HepG2 (cell line): Measurements from ENCODE around the gene SAPCD1. TPM values are rescaled to one million over a fixed set of nuclear protein-coding genes. Genes with fewer than 3 reads are reported as not detected.

Experiments used
- ARID5B ChIP-seq: IDR thresholded peaks from 2 replicates; pipeline ENCODE4 v1.4.0; 2020; ENCODE audit warnings: mild to moderate bottlenecking, missing genetic modification reagents
- ATF4 ChIP-seq, 2 experiments: fragments of 450-650 bp in 1 of 2; sonication (generic) in 1 of 2; formaldehyde crosslinking; IDR thresholded peaks; 2 replicates each; pipeline versions ENCODE4 v1.5.0 to v1.8.0; 2020 to 2022; ENCODE audit warnings: mild to moderate bottlenecking in 1 of 2, missing genetic modification reagents in 1 of 2
- ATF7-NPFF ChIP-seq: sonication (generic); formaldehyde crosslinking; IDR thresholded peaks from 2 replicates; pipeline ENCODE4 v1.8.1; 2023; ENCODE audit warnings: mild to moderate bottlenecking, low read depth, missing genetic modification reagents, moderate library complexity
- CREB1 ChIP-seq, 2 experiments: fragments of 450-650 bp in 1 of 2; IDR thresholded peaks; 2 replicates each; pipeline ENCODE4 v1.6.1; 2016 to 2017; ENCODE audit warnings: control low read depth in 1 of 2, mild to moderate bottlenecking in 1 of 2, missing compliant biosample characterization in 1 of 2, missing genetic modification characterization in 1 of 2
- DMAP1 ChIP-seq: IDR thresholded peaks from 2 replicates; pipeline ENCODE4 v1.6.1; 2016
- HOXA5 ChIP-seq: sonication (generic); formaldehyde crosslinking; IDR thresholded peaks from 2 replicates; pipeline ENCODE4 v1.4.0; 2020; ENCODE audit warnings: missing genetic modification reagents
- KMT2B ChIP-seq: IDR thresholded peaks from 2 replicates; pipeline ENCODE4 v1.6.1; 2016; ENCODE audit warnings: missing genetic modification reagents, missing compliant biosample characterization
- MLLT10 ChIP-seq: sonication (generic); formaldehyde crosslinking; IDR thresholded peaks from 2 replicates; pipeline ENCODE4 v1.4.0; 2020; ENCODE audit warnings: missing genetic modification reagents
- MTA1 ChIP-seq: sonication (generic); formaldehyde crosslinking; IDR thresholded peaks from 2 replicates; pipeline ENCODE4 v1.4.0; 2020; ENCODE audit warnings: missing genetic modification reagents, mild to moderate bottlenecking, borderline replicate concordance
- NR2F1 ChIP-seq, 2 experiments: fragments of 450-650 bp in 1 of 2; formaldehyde crosslinking in 1 of 2; IDR thresholded peaks; 2 replicates each; pipeline versions ENCODE4 v1.5.0 to v1.6.1; 2016 to 2020; ENCODE audit warnings: mild to moderate bottlenecking in 1 of 2, missing compliant biosample characterization in 1 of 2, missing genetic modification reagents in 1 of 2, moderate library complexity in 1 of 2
- PHF5A ChIP-seq: IDR thresholded peaks from one replicate; pipeline ENCODE4 v1.6.1; 2018; ENCODE audit warnings: low read depth, missing genetic modification reagents; ENCODE audit not compliant: unreplicated experiment
- POLR2AphosphoS2 ChIP-seq: IDR thresholded peaks from 2 replicates; pipeline ENCODE4 v1.6.1; 2011; ENCODE audit warnings: low read depth, low read length, improper control_type of control experiment
- SMC3 ChIP-seq: IDR thresholded peaks from 2 replicates; pipeline ENCODE4 v1.6.1; 2011; ENCODE audit warnings: low read length, improper control_type of control experiment
- TBP ChIP-seq: sonication (generic); formaldehyde crosslinking; IDR thresholded peaks from 2 replicates; pipeline ENCODE4 v1.5.0; 2020; ENCODE audit warnings: missing genetic modification reagents
- TBX3 ChIP-seq: fragments of 450-650 bp; IDR thresholded peaks from 2 replicates; pipeline ENCODE4 v1.6.1; 2017; ENCODE audit warnings: antibody characterized with exemption, mild to moderate bottlenecking, inconsistent platforms, borderline replicate concordance
- ZFAT ChIP-seq: sonication (generic); formaldehyde crosslinking; conservative IDR thresholded peaks from 2 replicates; pipeline ENCODE4 v1.8.1; 2023; ENCODE audit warnings: missing genetic modification reagents, inconsistent platforms
- ZFP82 ChIP-seq: sonication (generic); formaldehyde crosslinking; IDR thresholded peaks from 2 replicates; pipeline ENCODE4 v1.5.1; 2020; ENCODE audit warnings: mild to moderate bottlenecking, missing genetic modification reagents, borderline replicate concordance
- ZFY ChIP-seq: sonication (generic); formaldehyde crosslinking; IDR thresholded peaks from 2 replicates; pipeline ENCODE4 v1.4.0; 2020; ENCODE audit warnings: missing genetic modification reagents
- ZNF30 ChIP-seq: sonication (generic); formaldehyde crosslinking; IDR thresholded peaks from 2 replicates; pipeline ENCODE4 v1.5.0; 2020; ENCODE audit warnings: mild to moderate bottlenecking, missing genetic modification reagents
- ZNF329 ChIP-seq: sonication (generic); formaldehyde crosslinking; IDR thresholded peaks from 2 replicates; pipeline ENCODE4 v1.9.0; 2021; ENCODE audit warnings: low read depth, mild to moderate bottlenecking, missing genetic modification reagents
- polyA plus RNA-seq, 8 experiments: library from polyadenylated mRNA; depleted of rRNA in 3 of 8; stranded (reverse) in 7 of 8; unstranded in 1 of 8; fragments of >200 nt; fragmentation: Illumina TruSeq in 4 of 8; extraction: Trizol in 4 of 8; gene quantifications; 2 replicates each; pipeline versions ENCODE4 v1.2.1 to v1.2.3, GENCODE V29; 2011 to 2016; ENCODE audit warnings: low read depth in 4 of 8, missing spikeins in 1 of 8, mixed read lengths in 1 of 8; ENCODE audit not compliant: insufficient read depth in 1 of 8
- total RNA-seq, 5 experiments: library from RNA; depleted of rRNA; stranded (reverse); fragments of >200 nt; fragmentation: Illumina TruSeq; extraction: Trizol; gene quantifications; 2 replicates each; pipeline ENCODE4 v1.2.3, GENCODE V29; 2016; ENCODE audit warnings: low read depth in 1 of 5

Gene SAPCD1
- total and polyA plus RNA-seq, 2 of the 13 experiments (the other 11 are each of a cell fraction or from before 2014, with no cell fraction given): 2.5 to 3.9 TPM

GRCh38 chr6:31776989-31777666 lies 14.7 kb downstream of the SAPCD1 start, which contains the start of gene VWA7 (continued):
- TF ChIP-seq PHF5A (CRISPR knock-in tag) (peak; percentile 88), DMAP1 (CRISPR knock-in tag) (peak; percentile 63; the same call in 1 of the 2 replicates), MTA1 (no peak; the same call in 1 of the 2 replicates), ZNF329 (CRISPR knock-in tag) (no peak), SMC3 (no peak), MLLT10 (CRISPR knock-in tag) (no peak), TBX3 (no peak), HOXA5 (CRISPR knock-in tag) (0 out of 2 replicates have a peak, but pooled peaks have one; percentile 28), POLR2AphosphoS2 (no peak), ZFP82 (CRISPR knock-in tag) (0 out of 2 replicates have a peak, but pooled peaks have one; percentile 47), TBP (no peak), ATF4 (CRISPR knock-in tag; IDR thresholded peaks at IDR 0.05) (no peak), ATF7-NPFF (CRISPR knock-in tag) (peak; percentile 59; the same call in 1 of the 2 replicates), ZFY (CRISPR knock-in tag) (peak; percentile 65), CREB1 (IDR thresholded peaks at IDR 0.05) (peak; percentile 89), CREB1 (CRISPR knock-in tag; IDR thresholded peaks at IDR 0.05) (peak; percentile 92), ZNF30 (no peak), ARID5B (peak; percentile 64), NR2F1 (CRISPR knock-in tag; IDR thresholded peaks at IDR 0.05) (peak; percentile 48 to 72; a peak in 2 of 4 replicates), KMT2B (no peak), ZFAT (CRISPR knock-in tag) (no peak)
